GM12878 (cell line): ENCODE data around the gene MRPL22. TPM values are rescaled to one million over a fixed set of nuclear protein-coding genes. Genes with fewer than 3 reads are reported as not detected.

Source experiments
- ATAC-seq: fragments of 200-7000 bp; cut with Tn5 transposase; 3 replicates; pipeline ENCODE4 v1.9.1; 2020; ENCODE audit warnings: mild to moderate bottlenecking, moderate library complexity
- BruUV-seq: library from RNA; stranded (reverse); fragments of 400-500 nt; replicated peaks from 2 replicates; lab custom pipeline; 2021; lab: Mats Ljungman, UMichigan
- CTCF ChIA-PET: fragments of 300-600 bp; sonication (Branson Sonifier 250); formaldehyde crosslinking; extraction: SDS; loops from one replicate; lab custom pipeline; 2021; ENCODE audit warnings: inconsistent platforms; lab: Yijun Ruan, JAX
- POLR2A ChIA-PET: fragments of 350-600 bp; formaldehyde crosslinking; extraction: SDS; loops from one replicate; lab custom pipeline; 2021; ENCODE audit warnings: inconsistent platforms; lab: Charles Lee
- RAD21 ChIA-PET: fragments of 300-600 bp; sonication (Branson Sonifier 250); formaldehyde crosslinking; loops from one replicate; lab custom pipeline; 2023; ENCODE audit warnings: antibody characterized with exemption; ENCODE audit not compliant: unreplicated experiment; lab: Charles Lee
- SMC1A ChIA-PET: fragments of 300-600 bp; sonication (Branson Sonifier 250); formaldehyde crosslinking; loops from one replicate; lab custom pipeline; 2023; ENCODE audit not compliant: unreplicated experiment, uncharacterized antibody; lab: Charles Lee
- DNase-seq: peaks from one replicate; pipeline ENCODE4 v3.0.0-alpha.2; 2011; ENCODE audit warnings: low read depth, low spot score
- FAIRE-seq: peaks from 3 replicates; lab custom pipeline; 2011; peaks lifted over from hg19 to GRCh38; lab: Jason Lieb, UNC
- H2AFZ ChIP-seq: 2 replicates; pipeline ENCODE4 v1.6.0; 2011; ENCODE audit warnings: low read depth, low read length, control low read depth; ENCODE audit not compliant: control insufficient read depth
- H3K27ac ChIP-seq: 2 replicates; pipeline ENCODE4 v1.5.1; 2011; ENCODE audit warnings: control low read depth; ENCODE audit not compliant: control insufficient read depth, insufficient read depth
- H3K27me3 ChIP-seq, 2 experiments: replicated peaks in 1 of 2; 2 replicates each; pipeline versions ENCODE4 v1.6.0 to v1.6.1; 2011; ENCODE audit warnings: low read length in 1 of 2; ENCODE audit not compliant: control insufficient read depth in 2 of 2, insufficient read depth in 2 of 2
- H3K36me3 ChIP-seq, 2 experiments: 2 replicates each; pipeline ENCODE4 v1.5.1; 2011; ENCODE audit warnings: low read length in 1 of 2; ENCODE audit not compliant: control insufficient read depth in 2 of 2, insufficient read depth in 2 of 2
- H3K4me1 ChIP-seq: 2 replicates; pipeline ENCODE4 v1.6.1; 2011; ENCODE audit warnings: mild to moderate bottlenecking, low read length, moderate library complexity, mixed read lengths; ENCODE audit not compliant: control insufficient read depth, insufficient read depth
- H3K4me2 ChIP-seq: 2 replicates; pipeline ENCODE4 v1.6.0; 2011; ENCODE audit warnings: control low read depth; ENCODE audit not compliant: control insufficient read depth, insufficient read depth
- H3K4me3 ChIP-seq: fragments of 200-600 bp; sonication (generic); 2 replicates; pipeline ENCODE4 v1.5.1; 2016
- H3K79me2 ChIP-seq: 2 replicates; pipeline ENCODE4 v1.6.0; 2011; ENCODE audit warnings: low read length; ENCODE audit not compliant: control insufficient read depth, insufficient read depth
- H3K9ac ChIP-seq: 2 replicates; pipeline ENCODE4 v1.8.0; 2011; ENCODE audit warnings: low read length, control low read depth, mixed read lengths; ENCODE audit not compliant: control insufficient read depth, insufficient read depth
- H3K9me3 ChIP-seq: replicated peaks from 3 replicates; pipeline ENCODE4 v1.5.1; 2011; ENCODE audit warnings: mild to moderate bottlenecking, low read length; ENCODE audit not compliant: control insufficient read depth, insufficient read depth
- H4K20me1 ChIP-seq: 2 replicates; pipeline ENCODE4 v1.6.0; 2011; ENCODE audit not compliant: control insufficient read depth, insufficient read depth
- CBX5 ChIP-seq: sonication (generic); IDR thresholded peaks from 2 replicates; pipeline ENCODE4 v1.6.1; 2016; ENCODE audit warnings: low read depth, moderate library complexity, mild to moderate bottlenecking, inconsistent platforms
- CREM ChIP-seq: IDR thresholded peaks from 2 replicates; pipeline ENCODE4 v1.6.1; 2014; ENCODE audit warnings: antibody characterized with exemption, low read depth
- E2F8 ChIP-seq: fragments of 450-650 bp; IDR thresholded peaks from 2 replicates; pipeline ENCODE4 v1.6.1; 2018; ENCODE audit warnings: mild to moderate bottlenecking, low read depth, moderate library complexity; ENCODE audit not compliant: partially characterized antibody
- EZH2 ChIP-seq: IDR thresholded peaks from 2 replicates; pipeline ENCODE4 v1.6.1; 2012; ENCODE audit warnings: low read depth, mild to moderate bottlenecking, control low read depth, inconsistent platforms, low read length, borderline replicate concordance; ENCODE audit not compliant: control insufficient read depth
- NR2C2 ChIP-seq: IDR thresholded peaks from 2 replicates; pipeline ENCODE4 v1.6.1; 2011; ENCODE audit warnings: borderline replicate concordance, low read depth; ENCODE audit not compliant: control insufficient read depth, insufficient read length
- NR2F1 ChIP-seq: fragments of 450-650 bp; conservative IDR thresholded peaks from 2 replicates; pipeline ENCODE4 v1.6.1; 2017; ENCODE audit warnings: mild to moderate bottlenecking
- SMC3 ChIP-seq: IDR thresholded peaks from 2 replicates; pipeline ENCODE4 v1.6.1; 2011; ENCODE audit warnings: low read length, improper control_type of control experiment, borderline replicate concordance
- SP1 ChIP-seq: IDR thresholded peaks from one replicate; pipeline ENCODE4 v1.6.1; 2011; ENCODE audit warnings: low read depth, low read length
- WGBS: methylation state at CpG from one replicate; pipeline ENCODE4 v1.1.6; 2016; ENCODE audit warnings: low lambda C conversion rate; ENCODE audit not compliant: insufficient replicate concordance, insufficient coverage; ENCODE audit errors: missing lambda C conversion rate; 5-methylcytosine and 5-hydroxymethylcytosine counted together
- in situ Hi-C: fragments of 300-500 bp; cut with MboI; formaldehyde crosslinking; loops from 9 replicates; pipeline ENCODE4 v1.14.3; 2018; ENCODE audit warnings: mixed read lengths
- intact Hi-C: fragments of 100-400 bp; cut with micrococcal nuclease; formaldehyde crosslinking; loops from one replicate; pipeline ENCODE4 v1.14.2; 2022; ENCODE audit not compliant: unreplicated experiment
- polyA plus RNA-seq, 11 experiments: library from polyadenylated mRNA; depleted of rRNA in 4 of 11; unstranded in 6 of 11; stranded (reverse) in 5 of 11; fragments of >200 nt; fragmentation: Nextera tagmentation in 4 of 11; fragmentation: Illumina TruSeq in 1 of 11; extraction: Ambion mirVana in 4 of 11; extraction: Trizol in 1 of 11; gene quantifications; 1 replicate in 1 of 11; 2 replicates in 10 of 11; pipeline versions ENCODE4 v1.2.1 to v1.2.3, GENCODE V29; 2011 to 2016; ENCODE audit warnings: inconsistent platforms in 2 of 11, missing spikeins in 2 of 11, low read depth in 1 of 11
- total RNA-seq, 4 experiments: library from RNA; depleted of rRNA in 3 of 4; stranded (reverse); fragments of >200 nt in 3 of 4; fragmentation: Illumina TruSeq in 1 of 4; extraction: Trizol in 1 of 4; gene quantifications; 2 replicates each; pipeline versions ENCODE4 v1.2.1 to v1.2.3, GENCODE V29; 2013 to 2021
- TF ChIP-seq, protein P1 (sequence below): IDR thresholded peaks from 2 replicates; pipeline ENCODE4 v1.6.1; 2012; ENCODE audit warnings: low read depth, low read length, improper control_type of control experiment
- TF ChIP-seq, protein P2 (sequence below): fragments of 450-650 bp; IDR thresholded peaks from 2 replicates; pipeline ENCODE4 v1.6.1; 2017; ENCODE audit warnings: antibody characterized with exemption, mild to moderate bottlenecking, moderate library complexity
- TF ChIP-seq, protein P3 (sequence below): fragments of 450-650 bp; IDR thresholded peaks from 2 replicates; pipeline ENCODE4 v1.6.1; 2017; ENCODE audit warnings: mild to moderate bottlenecking, moderate library complexity

Gene MRPL22
- total and polyA plus RNA-seq, 10 of the 15 experiments (the other 5 are each of a cell fraction or from before 2014, with no cell fraction given) = 29.7 to 318 (median 93.4) TPM

- POLR2A ChIA-PET = no interaction called here
- WGBS = 97% methylated on average over 3 of the region's 3 CpGs
- CTCF ChIA-PET = interaction anchor here (0.7 to 1.9 kb wide), 5 partner anchors 53 to 271 kb away, joined by 3 to 6 read pairs (median 4); no protein-coding TSS in a partner anchor
- no peak overlapping the region for H3K4me3 ChIP-seq
- H3K9ac ChIP-seq = no peak overlapping the region
- DNase-seq (no peak), ATAC-seq (no peak), FAIRE-seq (no peak)
- no TSS peak for BruUV-seq
- in situ Hi-C loops = no loop called here
- no peaks in the 10 kb centered on the region for H4K20me1 ChIP-seq
- intact Hi-C loops = loop anchor here (10.0 kb wide), 1 partner anchor 262 kb away; no protein-coding TSS in a partner anchor
- no peak overlapping the region for H3K27ac ChIP-seq
- no peaks in the 10 kb centered on the region for H3K27me3 ChIP-seq
- peaks cover 2 to 10% of the 10 kb centered on the region in 2 experiments; a peak in 3 of 4 replicates for H3K36me3 ChIP-seq
- H3K9me3 ChIP-seq = no peaks in the 10 kb centered on the region
- TF ChIP-seq SMC3 (no peak), SP1 (no peak), EZH2 (no peak), NR2F1 (no peak), CBX5 (no peak), CREM (no peak), E2F8 (no peak), NR2C2 (no peak)
- TF ChIP-seq, protein P1, sequence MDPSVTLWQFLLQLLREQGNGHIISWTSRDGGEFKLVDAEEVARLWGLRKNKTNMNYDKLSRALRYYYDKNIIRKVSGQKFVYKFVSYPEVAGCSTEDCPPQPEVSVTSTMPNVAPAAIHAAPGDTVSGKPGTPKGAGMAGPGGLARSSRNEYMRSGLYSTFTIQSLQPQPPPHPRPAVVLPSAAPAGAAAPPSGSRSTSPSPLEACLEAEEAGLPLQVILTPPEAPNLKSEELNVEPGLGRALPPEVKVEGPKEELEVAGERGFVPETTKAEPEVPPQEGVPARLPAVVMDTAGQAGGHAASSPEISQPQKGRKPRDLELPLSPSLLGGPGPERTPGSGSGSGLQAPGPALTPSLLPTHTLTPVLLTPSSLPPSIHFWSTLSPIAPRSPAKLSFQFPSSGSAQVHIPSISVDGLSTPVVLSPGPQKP = no peak
- TF ChIP-seq, protein P2, sequence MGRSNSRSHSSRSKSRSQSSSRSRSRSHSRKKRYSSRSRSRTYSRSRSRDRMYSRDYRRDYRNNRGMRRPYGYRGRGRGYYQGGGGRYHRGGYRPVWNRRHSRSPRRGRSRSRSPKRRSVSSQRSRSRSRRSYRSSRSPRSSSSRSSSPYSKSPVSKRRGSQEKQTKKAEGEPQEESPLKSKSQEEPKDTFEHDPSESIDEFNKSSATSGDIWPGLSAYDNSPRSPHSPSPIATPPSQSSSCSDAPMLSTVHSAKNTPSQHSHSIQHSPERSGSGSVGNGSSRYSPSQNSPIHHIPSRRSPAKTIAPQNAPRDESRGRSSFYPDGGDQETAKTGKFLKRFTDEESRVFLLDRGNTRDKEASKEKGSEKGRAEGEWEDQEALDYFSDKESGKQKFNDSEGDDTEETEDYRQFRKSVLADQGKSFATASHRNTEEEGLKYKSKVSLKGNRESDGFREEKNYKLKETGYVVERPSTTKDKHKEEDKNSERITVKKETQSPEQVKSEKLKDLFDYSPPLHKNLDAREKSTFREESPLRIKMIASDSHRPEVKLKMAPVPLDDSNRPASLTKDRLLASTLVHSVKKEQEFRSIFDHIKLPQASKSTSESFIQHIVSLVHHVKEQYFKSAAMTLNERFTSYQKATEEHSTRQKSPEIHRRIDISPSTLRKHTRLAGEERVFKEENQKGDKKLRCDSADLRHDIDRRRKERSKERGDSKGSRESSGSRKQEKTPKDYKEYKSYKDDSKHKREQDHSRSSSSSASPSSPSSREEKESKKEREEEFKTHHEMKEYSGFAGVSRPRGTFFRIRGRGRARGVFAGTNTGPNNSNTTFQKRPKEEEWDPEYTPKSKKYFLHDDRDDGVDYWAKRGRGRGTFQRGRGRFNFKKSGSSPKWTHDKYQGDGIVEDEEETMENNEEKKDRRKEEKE = no peak
- TF ChIP-seq, protein P3, sequence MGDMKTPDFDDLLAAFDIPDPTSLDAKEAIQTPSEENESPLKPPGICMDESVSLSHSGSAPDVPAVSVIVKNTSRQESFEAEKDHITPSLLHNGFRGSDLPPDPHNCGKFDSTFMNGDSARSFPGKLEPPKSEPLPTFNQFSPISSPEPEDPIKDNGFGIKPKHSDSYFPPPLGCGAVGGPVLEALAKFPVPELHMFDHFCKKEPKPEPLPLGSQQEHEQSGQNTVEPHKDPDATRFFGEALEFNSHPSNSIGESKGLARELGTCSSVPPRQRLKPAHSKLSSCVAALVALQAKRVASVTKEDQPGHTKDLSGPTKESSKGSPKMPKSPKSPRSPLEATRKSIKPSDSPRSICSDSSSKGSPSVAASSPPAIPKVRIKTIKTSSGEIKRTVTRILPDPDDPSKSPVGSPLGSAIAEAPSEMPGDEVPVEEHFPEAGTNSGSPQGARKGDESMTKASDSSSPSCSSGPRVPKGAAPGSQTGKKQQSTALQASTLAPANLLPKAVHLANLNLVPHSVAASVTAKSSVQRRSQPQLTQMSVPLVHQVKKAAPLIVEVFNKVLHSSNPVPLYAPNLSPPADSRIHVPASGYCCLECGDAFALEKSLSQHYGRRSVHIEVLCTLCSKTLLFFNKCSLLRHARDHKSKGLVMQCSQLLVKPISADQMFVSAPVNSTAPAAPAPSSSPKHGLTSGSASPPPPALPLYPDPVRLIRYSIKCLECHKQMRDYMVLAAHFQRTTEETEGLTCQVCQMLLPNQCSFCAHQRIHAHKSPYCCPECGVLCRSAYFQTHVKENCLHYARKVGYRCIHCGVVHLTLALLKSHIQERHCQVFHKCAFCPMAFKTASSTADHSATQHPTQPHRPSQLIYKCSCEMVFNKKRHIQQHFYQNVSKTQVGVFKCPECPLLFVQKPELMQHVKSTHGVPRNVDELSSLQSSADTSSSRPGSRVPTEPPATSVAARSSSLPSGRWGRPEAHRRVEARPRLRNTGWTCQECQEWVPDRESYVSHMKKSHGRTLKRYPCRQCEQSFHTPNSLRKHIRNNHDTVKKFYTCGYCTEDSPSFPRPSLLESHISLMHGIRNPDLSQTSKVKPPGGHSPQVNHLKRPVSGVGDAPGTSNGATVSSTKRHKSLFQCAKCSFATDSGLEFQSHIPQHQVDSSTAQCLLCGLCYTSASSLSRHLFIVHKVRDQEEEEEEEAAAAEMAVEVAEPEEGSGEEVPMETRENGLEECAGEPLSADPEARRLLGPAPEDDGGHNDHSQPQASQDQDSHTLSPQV = no peak
- no peak overlapping the region for H3K4me2 ChIP-seq
- no peak overlapping the region for H2AFZ ChIP-seq
- SMC1A ChIA-PET = interaction anchor here (0.9 to 1.6 kb wide), 3 partner anchors 13 to 28 kb away, joined by 3 to 9 read pairs (median 4); partner anchors contain the start of gene GEMIN5
- no peaks in the 10 kb centered on the region for H3K4me1 ChIP-seq
- RAD21 ChIA-PET = no interaction called here
- H3K79me2 ChIP-seq = no peaks in the 10 kb centered on the region
Measured at GRCh38 chr5:154916874-154917273, 24.0 kb upstream of the MRPL22 start.
